GM19043 (cell line): Measurements from ENCODE around the gene KCNE4.
"Not testable (repeated sequence)": the region's sequence is repeated elsewhere in the genome, so short reads cannot be mapped to it uniquely, and the experiment has no call there.

Experiments
- ATAC-seq: cut with Tn5 transposase; IDR thresholded peaks from one replicate; pipeline ENCODE4 v1.9.1; 2021; ENCODE audit warnings: low read depth; ENCODE audit not compliant: unreplicated experiment

KCNE4 gene

DNA sequence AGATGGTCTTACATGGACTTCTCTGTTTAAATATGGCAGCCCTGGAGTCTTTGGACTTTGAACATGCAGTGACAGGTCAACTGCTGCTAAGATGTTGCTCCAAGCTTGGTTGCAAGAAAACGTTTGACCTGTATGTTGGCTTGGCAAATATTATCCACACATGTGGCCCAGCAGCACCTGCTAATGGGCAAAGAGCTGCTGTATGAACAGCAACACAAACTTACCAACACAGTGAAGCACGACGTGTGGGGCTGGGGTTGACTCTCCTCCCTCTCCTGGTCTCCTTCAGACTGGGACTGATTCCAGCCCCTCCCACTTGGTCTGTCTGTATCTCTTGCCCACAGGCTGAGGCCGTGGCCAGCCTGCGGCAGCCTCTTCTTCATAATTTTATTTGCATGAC is 3.8 kb downstream of the KCNE4 start:
- no peak for ATAC-seq

DNA sequence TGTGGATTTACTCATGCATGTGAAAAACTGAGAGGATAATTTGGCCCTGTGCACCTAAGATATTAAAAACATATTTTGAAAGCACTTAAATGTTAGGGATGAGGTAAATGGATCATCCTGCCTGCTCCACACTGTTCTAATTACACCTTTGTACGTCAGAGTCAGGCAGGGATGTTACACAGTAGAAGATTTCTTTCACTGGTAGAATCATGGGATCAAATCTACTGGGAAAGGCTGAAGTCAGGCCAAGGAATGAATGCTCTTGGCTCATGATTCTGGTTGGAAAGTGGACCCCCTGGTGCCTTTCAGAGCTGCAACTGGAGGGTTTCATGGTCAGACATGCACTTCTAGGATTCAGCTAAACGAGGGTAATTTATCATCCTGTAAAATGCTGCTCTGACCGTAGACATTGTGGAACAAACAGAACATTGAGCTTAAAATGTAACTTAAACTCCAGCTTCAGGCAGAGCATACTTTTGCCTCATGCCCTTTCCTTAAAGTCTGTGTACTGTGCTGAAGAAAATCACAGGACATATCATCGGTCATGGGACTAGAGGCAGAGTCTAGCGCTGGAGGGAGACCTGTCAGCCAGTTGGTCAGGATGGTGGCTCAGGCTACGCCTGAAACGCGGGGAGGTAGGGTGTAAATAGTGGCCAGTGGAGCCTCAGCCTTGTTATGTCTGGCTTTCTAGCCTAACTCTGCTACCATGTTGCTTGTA is 4.9 kb downstream of the KCNE4 start:
- ATAC-seq: no peak

DNA sequence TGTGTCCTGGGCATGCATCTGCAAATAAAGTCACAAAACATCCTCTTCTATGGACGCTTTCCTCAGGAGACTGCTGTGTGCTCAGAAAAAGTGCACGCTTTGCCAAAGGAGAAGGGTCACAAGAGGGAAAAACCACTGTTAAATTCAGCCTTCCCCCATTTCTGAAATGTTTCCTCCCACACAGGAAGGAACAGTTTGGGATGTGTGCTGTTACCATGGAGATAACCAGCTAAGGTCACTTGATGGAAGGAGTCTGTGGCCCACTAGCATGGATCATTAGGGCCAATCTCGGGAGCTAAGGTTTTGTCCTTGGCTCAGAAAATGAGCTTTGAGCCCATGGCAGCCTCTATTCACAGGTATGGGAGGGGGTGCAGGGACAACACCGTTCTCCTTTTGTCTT is 5.6 kb downstream of the KCNE4 start:
- no peak for ATAC-seq

GRCh38 chr2:223058952-223059716 is 7.1 kb downstream of the KCNE4 start:
- ATAC-seq: no peak

DNA sequence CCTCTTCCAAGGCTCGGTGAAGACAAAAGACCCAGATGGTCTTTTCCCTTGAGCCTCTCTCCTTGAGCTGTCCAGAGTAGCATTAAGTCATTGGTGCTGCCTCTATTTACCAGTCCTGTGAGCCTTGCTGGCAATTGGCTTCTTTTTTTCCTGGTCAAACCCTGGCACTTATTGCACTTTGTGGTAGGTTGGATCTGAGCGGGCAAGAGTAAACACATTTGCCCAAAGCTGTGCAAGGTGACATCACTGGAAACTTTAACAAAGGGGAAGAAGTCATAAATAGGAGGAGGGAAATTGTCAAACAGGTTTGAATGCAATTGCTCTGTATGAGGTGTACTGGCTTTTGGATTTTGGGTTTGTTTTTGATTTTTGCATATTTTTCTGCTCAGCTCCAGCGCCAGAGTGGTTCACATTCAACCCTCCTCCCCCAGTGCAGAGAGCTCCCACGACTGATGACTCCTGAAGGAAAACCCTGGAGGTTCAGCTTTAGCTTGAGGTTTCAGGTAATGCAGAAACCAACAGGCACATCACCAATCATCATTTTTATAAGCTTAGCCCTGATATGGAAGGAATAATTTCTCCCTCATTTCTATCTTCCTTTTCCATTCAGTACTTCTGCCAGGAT is 8.3 kb downstream of the KCNE4 start:
- ATAC-seq: no peak

DNA sequence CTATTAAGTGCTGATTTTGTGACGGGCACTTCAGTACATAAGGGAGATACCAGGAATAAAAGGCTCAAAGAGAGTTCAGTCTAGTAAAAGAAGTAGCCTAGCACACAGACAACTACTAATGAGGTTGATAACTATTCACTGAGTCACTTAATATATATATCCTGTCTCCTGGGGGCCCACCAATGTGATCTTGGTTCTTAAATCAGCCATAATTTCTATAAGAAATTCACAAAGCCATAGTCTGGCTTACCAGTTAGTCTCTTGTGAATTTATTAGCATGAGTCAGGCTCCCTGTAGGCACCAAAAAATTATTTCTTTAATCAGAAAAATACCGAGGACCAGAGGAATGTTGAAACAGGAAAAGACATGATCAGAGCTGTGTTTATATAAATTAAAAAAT is 10.4 kb downstream of the KCNE4 start:
- no peak for ATAC-seq

DNA sequence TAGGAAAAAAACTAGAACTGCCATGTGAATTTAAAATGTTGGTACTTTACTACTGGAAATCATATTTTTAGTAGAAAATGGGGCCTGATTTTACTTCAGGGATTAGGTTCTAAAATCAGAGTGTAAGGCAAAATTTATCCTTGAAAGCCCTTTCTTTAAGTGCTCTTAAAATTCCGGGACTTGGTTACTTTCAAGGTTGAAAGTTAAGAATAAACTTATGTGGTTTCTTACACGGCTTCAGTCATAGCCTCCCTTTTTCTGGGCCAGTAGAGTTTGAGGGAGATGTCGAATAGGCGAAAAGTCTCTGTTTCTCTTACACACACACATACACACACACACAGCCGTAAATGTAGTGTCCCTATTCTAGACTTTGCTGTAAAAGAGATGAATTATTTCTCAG is 13.1 kb downstream of the KCNE4 start:
- no peak for ATAC-seq

GRCh38 chr2:223066721-223067120 is 14.7 kb downstream of the KCNE4 start:
- no peak for ATAC-seq

DNA sequence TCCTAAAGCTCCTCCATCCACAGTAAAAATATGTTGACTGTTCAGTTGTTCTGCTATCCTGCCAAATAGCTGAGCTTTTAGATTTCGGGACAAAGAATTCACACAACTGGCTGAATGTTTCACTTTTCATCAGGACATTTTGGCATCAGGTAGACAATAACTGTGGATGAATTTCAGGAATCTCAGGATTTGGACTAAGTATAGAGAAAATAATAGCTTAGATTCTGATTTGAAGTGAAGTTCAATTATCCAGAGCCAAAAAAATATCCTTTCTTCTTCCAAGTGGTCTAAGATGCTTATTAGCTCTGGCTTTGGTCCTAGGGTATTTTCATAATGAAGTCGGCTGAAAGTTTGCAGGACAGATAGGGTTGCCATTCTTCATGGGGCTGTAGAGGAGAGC is 16.1 kb downstream of the KCNE4 start:
- ATAC-seq: no peak

DNA sequence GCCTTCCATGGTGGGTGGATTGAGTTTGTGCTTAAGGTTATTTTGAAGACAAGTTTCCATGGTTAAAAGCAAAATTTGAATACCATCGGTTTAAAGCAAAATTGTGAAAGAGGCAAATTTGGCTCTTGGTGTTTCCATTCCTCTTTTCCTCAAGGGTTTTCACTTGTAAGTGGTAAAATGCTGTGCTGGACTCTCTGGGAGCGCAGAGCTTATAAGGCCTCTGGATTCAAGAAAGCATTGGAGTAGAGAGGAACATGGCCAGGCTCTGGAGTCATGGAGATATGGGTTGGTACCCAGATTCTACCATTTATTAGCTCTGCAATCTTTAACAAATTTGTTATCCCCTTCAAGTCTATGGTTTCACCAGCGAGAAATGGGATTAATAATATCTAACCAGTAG is 17.5 kb downstream of the KCNE4 start:
- no peak for ATAC-seq

GRCh38 chr2:223069988-223070387 is 18.0 kb downstream of the KCNE4 start:
- no peak for ATAC-seq

- ATAC-seq: no peak
Measured at GRCh38 chr2:223071139-223071538, 19.1 kb downstream of the KCNE4 start.

DNA sequence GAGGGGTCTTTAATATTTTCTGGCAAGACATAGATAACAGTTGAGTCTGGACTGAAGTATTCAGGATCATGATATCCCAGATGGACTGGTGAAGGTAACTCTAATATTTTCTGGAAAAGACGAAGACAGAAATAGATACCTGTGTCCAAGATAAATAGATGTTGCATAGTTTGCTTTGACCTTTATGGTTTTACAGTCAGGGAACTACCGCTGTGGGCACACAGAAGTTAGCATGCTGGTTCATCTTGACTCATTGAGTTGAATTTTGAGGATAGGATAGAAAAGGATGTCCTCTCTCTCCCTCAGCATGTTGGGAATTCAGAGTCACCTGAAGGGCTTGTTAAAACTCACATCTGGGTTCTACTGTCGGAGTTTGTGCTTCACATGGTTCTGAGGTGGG is 20.8 kb downstream of the KCNE4 start:
- ATAC-seq: no peak

GRCh38 chr2:223075301-223076270 is 23.6 kb downstream of the KCNE4 start:
- peak; percentile 75 for ATAC-seq

- ATAC-seq: no peak
Measured at GRCh38 chr2:223076573-223076972, 24.6 kb downstream of the KCNE4 start.

DNA sequence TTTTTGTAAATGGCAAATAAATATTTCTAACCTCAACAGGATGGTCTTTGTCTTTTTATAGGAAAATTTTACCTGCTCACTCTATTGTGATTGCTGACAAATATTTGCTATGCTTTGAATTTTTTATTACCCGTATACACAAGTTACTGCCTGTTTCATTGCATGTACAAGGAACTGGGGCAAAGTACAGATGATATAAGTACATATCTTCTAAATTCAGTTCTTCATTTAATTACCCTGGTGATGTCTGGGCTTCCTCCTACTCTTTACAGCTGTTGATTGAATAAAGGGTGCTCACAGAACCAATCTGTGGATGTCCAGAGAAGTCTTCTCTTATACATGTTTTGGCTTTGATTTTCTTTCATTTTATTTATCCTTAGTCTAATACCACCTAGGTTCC is 26.5 kb downstream of the KCNE4 start:
- no peak for ATAC-seq

DNA sequence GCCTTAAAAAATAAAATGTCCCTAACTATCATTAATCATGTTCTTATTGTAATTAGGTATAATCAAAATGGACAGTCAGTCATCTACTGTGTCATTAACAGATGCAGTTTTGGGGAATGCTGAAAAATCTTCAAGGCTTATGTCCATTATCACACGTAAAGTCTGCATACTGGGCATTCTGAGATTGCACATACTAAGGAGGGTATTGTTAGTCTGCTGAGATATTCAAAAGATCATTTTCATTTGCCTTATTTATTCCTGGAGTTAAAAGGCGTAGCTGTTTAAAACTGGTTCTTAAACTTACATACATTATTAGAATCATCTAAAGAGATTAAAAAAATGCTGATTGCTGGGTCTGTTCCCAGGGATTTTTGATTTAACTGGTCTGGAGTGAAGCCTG is 27.4 kb downstream of the KCNE4 start:
- ATAC-seq: no peak

- no peak for ATAC-seq
Measured at GRCh38 chr2:223079925-223080324, 27.9 kb downstream of the KCNE4 start.

DNA sequence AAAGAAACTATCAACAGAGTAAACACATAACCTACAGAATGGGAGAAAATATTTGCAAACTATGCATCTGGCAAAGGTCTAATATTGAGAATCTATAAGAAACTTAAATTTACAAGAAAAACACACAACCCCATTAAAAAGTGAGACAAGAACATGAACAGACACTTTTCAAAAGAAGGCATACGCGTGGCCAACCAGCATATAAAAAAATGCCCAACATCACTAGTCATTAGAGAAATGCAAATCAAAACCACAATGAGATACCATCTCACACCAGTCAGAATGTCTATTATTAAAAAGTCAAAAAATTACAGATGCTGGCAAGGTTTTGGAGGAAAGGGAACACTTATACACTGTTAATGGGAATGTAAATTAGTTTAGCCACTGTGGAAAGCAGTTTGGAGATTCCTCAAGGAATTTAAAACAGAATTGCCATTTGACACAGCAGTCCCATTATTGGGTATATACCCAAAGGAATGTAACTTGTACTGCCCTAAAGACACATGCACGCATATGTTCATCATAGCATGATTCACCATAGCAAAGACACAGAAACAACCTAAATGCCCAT is 28.9 kb downstream of the KCNE4 start:
- not testable (repeated sequence) for ATAC-seq

GRCh38 chr2:223081789-223082188 is 29.8 kb downstream of the KCNE4 start:
- ATAC-seq: no peak
